Keratinocyte (primary cell): ENCODE results near the gene INPP5A. TPM values are rescaled to one million over a fixed set of nuclear protein-coding genes. Genes with fewer than 3 reads are reported as not detected.
"Not testable (repeated sequence)": the region's sequence is repeated elsewhere in the genome, so short reads cannot be mapped to it uniquely, and the experiment has no call there.

ENCODE experiments used
- DNase-seq: peaks from one replicate; pipeline ENCODE4 v3.0.0-alpha.2; 2011; ENCODE audit warnings: low read depth, missing footprints, low spot score
- FAIRE-seq: peaks from 2 replicates; lab custom pipeline; 2011; peaks lifted over from hg19 to GRCh38; lab: Jason Lieb, UNC
- H2AFZ ChIP-seq: 2 replicates; pipeline ENCODE4 v1.6.0; 2012; ENCODE audit warnings: low read length, control low read depth, inconsistent platforms; ENCODE audit not compliant: control insufficient read depth
- H3K27ac ChIP-seq: 2 replicates; pipeline ENCODE4 v1.5.1; 2011; ENCODE audit warnings: low read length; ENCODE audit not compliant: control insufficient read depth, insufficient read depth
- H3K27me3 ChIP-seq: 3 replicates; pipeline ENCODE4 v1.6.0; 2011; ENCODE audit warnings: low read length; ENCODE audit not compliant: control insufficient read depth, insufficient read depth; ENCODE audit errors: extremely low read depth
- H3K36me3 ChIP-seq, 2 experiments: 2 replicates in 1 of 2; 3 replicates in 1 of 2; pipeline ENCODE4 v1.5.1; 2011; ENCODE audit warnings: low read length in 2 of 2, mild to moderate bottlenecking in 1 of 2; ENCODE audit not compliant: control insufficient read depth in 2 of 2, insufficient read depth in 2 of 2; ENCODE audit errors: extremely low read depth in 1 of 2
- H3K4me1 ChIP-seq: 3 replicates; pipeline ENCODE4 v1.5.1; 2011; ENCODE audit warnings: low read length; ENCODE audit not compliant: control insufficient read depth, insufficient read depth; ENCODE audit errors: extremely low read depth
- H3K4me2 ChIP-seq: 3 replicates; pipeline ENCODE4 v1.6.0; 2011; ENCODE audit warnings: low read depth, low read length; ENCODE audit not compliant: control insufficient read depth, insufficient read depth; ENCODE audit errors: extremely low read depth
- H3K4me3 ChIP-seq, 3 experiments: fragments of 200-600 bp in 1 of 3; sonication (generic) in 1 of 3; 2 replicates in 2 of 3; 3 replicates in 1 of 3; pipeline ENCODE4 v1.5.1; 2011 to 2016; ENCODE audit warnings: low read length in 3 of 3, mild to moderate bottlenecking in 3 of 3, control low read depth in 2 of 3, inconsistent platforms in 1 of 3, low read depth in 1 of 3, mixed read lengths in 1 of 3, mixed run types in 1 of 3, moderate library complexity in 1 of 3; ENCODE audit not compliant: control insufficient read depth in 2 of 3, insufficient read depth in 2 of 3; ENCODE audit errors: extremely low read depth in 1 of 3
- H3K79me2 ChIP-seq: 2 replicates; pipeline ENCODE4 v1.6.0; 2012; ENCODE audit warnings: low read length; ENCODE audit not compliant: control insufficient read depth, insufficient read depth
- H3K9ac ChIP-seq: 3 replicates; pipeline ENCODE4 v1.6.0; 2011; ENCODE audit warnings: low read length; ENCODE audit not compliant: control insufficient read depth, insufficient read depth; ENCODE audit errors: extremely low read depth
- H3K9me1 ChIP-seq: 3 replicates; pipeline ENCODE4 v1.6.0; 2011; ENCODE audit warnings: low read length; ENCODE audit not compliant: control insufficient read depth, insufficient read depth; ENCODE audit errors: extremely low read depth
- H3K9me3 ChIP-seq: 2 replicates; pipeline ENCODE4 v1.5.1; 2012; ENCODE audit warnings: low read depth, low read length; ENCODE audit not compliant: control insufficient read depth
- H4K20me1 ChIP-seq: 3 replicates; pipeline ENCODE4 v1.6.0; 2011; ENCODE audit warnings: low read length; ENCODE audit not compliant: control insufficient read depth, insufficient read depth; ENCODE audit errors: extremely low read depth
- EZH2 ChIP-seq: IDR thresholded peaks from one replicate; pipeline ENCODE4 v1.6.1; 2012; ENCODE audit warnings: inconsistent platforms, mild to moderate bottlenecking, low read length, moderate library complexity
- dilution Hi-C: fragments of 300-500 bp; cut with MboI; formaldehyde crosslinking; loops from one replicate; pipeline ENCODE4 v1.7.0; 2020; ENCODE audit warnings: low sequenced_read_pairs; ENCODE audit not compliant: extremely low pct_ligation_motif_present
- polyA plus RNA-seq, 5 experiments: library from polyadenylated mRNA; depleted of rRNA in 3 of 5; stranded (reverse) in 3 of 5; stranded (forward) in 1 of 5; unstranded in 1 of 5; fragments of >200 nt; gene quantifications; 1 replicate in 1 of 5; 2 replicates in 3 of 5; 3 replicates in 1 of 5; pipeline versions ENCODE4 v1.2.1 to v1.2.3, GENCODE V29; 2011 to 2012; ENCODE audit warnings: missing spikeins in 2 of 5, low read depth in 1 of 5, low replicate concordance in 1 of 5
- TF ChIP-seq, protein P1 (sequence below), 3 experiments: IDR thresholded peaks in 1 of 3; conservative IDR thresholded peaks in 1 of 3; optimal IDR thresholded peaks in 1 of 3; 2 replicates in 2 of 3; 3 replicates in 1 of 3; pipeline versions ENCODE3 to v1.5.1; 2011; ENCODE audit warnings: low read length in 3 of 3, mild to moderate bottlenecking in 3 of 3, moderate library complexity in 2 of 3, control low read depth in 1 of 3, inconsistent platforms in 1 of 3; ENCODE audit not compliant: insufficient read depth in 2 of 3; ENCODE audit errors: extremely low read depth in 1 of 3

INPP5A gene
- polyA plus RNA-seq, 1 donor (not counting 4 experiments of a cell fraction or from before 2014, with no cell fraction given) = 11.2 TPM

DNA sequence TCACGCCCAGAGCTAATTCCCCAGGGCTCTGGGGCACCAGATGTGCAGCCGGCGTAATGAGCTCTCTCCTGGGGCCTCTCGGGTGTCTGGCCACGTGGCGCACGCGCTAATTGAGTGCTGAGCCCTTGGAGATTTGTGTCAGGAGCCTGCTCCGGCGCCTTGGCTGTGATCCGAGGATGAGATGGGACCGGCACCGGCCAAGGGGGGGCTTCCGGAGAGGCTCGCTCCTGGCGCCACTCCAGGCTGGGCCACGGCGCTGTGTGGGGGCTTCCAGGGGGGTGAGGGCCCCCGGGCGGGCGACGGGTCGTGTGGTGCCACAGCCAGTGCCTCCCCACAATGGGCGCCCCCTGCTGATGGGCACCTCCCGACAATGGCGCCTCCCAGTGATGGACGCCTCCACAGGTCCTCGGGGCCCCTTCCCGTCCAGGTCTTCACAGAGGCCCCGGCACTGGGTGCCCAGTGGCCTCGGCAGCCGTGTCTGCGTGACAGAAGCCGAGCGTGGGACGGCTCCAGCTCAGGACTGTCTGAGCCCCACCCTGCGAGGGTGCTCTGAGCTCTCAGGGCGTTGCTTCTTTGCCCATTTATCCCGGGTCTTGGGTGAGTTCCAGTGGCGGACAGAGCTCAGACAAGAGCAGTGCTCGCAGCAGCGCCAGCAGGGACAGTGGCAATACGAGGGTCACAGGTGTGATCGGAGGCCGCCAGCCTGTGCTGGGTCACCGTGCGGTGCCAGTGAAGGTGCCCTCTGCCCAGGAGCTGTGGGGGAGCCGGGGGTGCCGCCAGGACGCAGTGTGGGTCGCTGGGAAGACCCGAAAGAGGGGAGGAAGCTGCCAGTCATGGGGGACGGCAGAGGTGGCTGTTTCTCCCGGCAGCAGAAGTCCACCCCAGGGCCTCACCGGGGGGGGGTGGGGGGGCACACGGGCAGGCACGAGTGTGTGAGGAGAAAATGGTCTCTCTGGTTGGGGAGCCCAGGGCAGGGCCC is 256.6 kb downstream of the INPP5A start:
- H3K9ac ChIP-seq = no peak overlapping the region
- H2AFZ ChIP-seq = no peak overlapping the region
- H3K4me1 ChIP-seq = no peaks in the 10 kb centered on the region
- no peaks in the 10 kb centered on the region for H3K79me2 ChIP-seq
- no peaks in the 10 kb centered on the region for H4K20me1 ChIP-seq
- no peak overlapping the region for H3K4me3 ChIP-seq
- dilution Hi-C loops = no loop called here
- no peak overlapping the region for H3K4me2 ChIP-seq
- H3K27me3 ChIP-seq = peaks cover 27% of the 10 kb centered on the region
- no peak overlapping the region for H3K27ac ChIP-seq
- DNase-seq = no peak
- no peak for FAIRE-seq
- H3K9me1 ChIP-seq = no peaks in the 10 kb centered on the region
- no peaks in the 10 kb centered on the region for H3K9me3 ChIP-seq
- TF ChIP-seq, protein P1, sequence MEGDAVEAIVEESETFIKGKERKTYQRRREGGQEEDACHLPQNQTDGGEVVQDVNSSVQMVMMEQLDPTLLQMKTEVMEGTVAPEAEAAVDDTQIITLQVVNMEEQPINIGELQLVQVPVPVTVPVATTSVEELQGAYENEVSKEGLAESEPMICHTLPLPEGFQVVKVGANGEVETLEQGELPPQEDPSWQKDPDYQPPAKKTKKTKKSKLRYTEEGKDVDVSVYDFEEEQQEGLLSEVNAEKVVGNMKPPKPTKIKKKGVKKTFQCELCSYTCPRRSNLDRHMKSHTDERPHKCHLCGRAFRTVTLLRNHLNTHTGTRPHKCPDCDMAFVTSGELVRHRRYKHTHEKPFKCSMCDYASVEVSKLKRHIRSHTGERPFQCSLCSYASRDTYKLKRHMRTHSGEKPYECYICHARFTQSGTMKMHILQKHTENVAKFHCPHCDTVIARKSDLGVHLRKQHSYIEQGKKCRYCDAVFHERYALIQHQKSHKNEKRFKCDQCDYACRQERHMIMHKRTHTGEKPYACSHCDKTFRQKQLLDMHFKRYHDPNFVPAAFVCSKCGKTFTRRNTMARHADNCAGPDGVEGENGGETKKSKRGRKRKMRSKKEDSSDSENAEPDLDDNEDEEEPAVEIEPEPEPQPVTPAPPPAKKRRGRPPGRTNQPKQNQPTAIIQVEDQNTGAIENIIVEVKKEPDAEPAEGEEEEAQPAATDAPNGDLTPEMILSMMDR (optimal IDR thresholded peaks at IDR 0.05 in 1 of 3, IDR thresholded peaks at IDR 0.05 in 1 of 3, conservative IDR thresholded peaks at IDR 0.05 in 1 of 3; ENCODE audit: extremely low read depth in 1 of 3, insufficient read depth in 2 of 3, low read length in 3 of 3) = peak in 1 of 3 experiments; percentile 25
- TF ChIP-seq EZH2 = no peak
- H3K36me3 ChIP-seq = no peaks in the 10 kb centered on the region

- H4K20me1 ChIP-seq = no peaks in the 10 kb centered on the region
- H3K36me3 ChIP-seq = no peaks in the 10 kb centered on the region
- TF ChIP-seq, protein P1 (optimal IDR thresholded peaks at IDR 0.05 in 1 of 3, IDR thresholded peaks at IDR 0.05 in 1 of 3, conservative IDR thresholded peaks at IDR 0.05 in 1 of 3; ENCODE audit: extremely low read depth in 1 of 3, insufficient read depth in 2 of 3, low read length in 3 of 3) = no peak
- TF ChIP-seq EZH2 = no peak
These were observed 259.3 kb downstream of the INPP5A start for GRCh38 chr10:132796846-132797245.

GRCh38 chr10:132797986-132798385 is 260.4 kb downstream of the INPP5A start:
- dilution Hi-C loops, FAIRE-seq, H3K4me3 ChIP-seq: not testable (repeated sequence)

More at GRCh38 chr10:132796846-132797245, 259.3 kb downstream of the INPP5A start:
- FAIRE-seq (no peak), DNase-seq (no peak)
- Histone ChIP-seq H3K9me3 (peaks cover 3% of the 10 kb centered on the region), H3K79me2 (no peaks in the 10 kb centered on the region), H3K9me1 (no peaks in the 10 kb centered on the region), H3K4me2 (no peak overlapping the region), H3K4me3 (no peak overlapping the region), H2AFZ (no peak overlapping the region), H3K27me3 (peaks cover 5% of the 10 kb centered on the region), H3K4me1 (no peaks in the 10 kb centered on the region), H3K27ac (no peak overlapping the region), H3K9ac (no peak overlapping the region)
- dilution Hi-C loops = no loop called here

More at GRCh38 chr10:132797986-132798385, 260.4 kb downstream of the INPP5A start:
- not testable (repeated sequence) for H2AFZ ChIP-seq, H3K9me1 ChIP-seq, H3K27ac ChIP-seq, H3K9ac ChIP-seq, H3K4me2 ChIP-seq, H3K4me1 ChIP-seq, H3K27me3 ChIP-seq, H4K20me1 ChIP-seq, DNase-seq, H3K36me3 ChIP-seq, H3K9me3 ChIP-seq, H3K79me2 ChIP-seq
